ENCODE measurements around the gene CALN1.

The CALN1 gene

DNA sequence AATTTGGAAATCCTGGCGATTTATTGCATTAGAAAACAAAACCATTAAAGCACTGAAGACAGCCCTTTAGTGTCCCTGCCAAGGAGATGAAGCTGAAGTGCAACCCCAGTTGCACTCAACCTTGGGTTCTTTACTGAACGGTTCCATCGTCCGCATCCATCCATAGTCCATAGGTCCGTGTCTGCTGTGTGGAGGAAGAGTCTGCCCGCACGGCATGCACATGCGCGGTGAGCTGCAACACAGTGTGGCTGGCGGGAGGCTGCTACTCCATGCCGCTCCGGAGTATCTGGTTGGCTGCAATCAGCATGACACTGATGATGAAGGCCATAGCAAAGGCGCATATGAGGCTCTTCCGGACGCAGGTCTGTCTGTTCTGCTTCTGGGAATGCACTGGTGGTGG lies 624.6 kb downstream of the CALN1 start:
- DNase-seq (ENCODE audit: low read depth): no peak

DNA sequence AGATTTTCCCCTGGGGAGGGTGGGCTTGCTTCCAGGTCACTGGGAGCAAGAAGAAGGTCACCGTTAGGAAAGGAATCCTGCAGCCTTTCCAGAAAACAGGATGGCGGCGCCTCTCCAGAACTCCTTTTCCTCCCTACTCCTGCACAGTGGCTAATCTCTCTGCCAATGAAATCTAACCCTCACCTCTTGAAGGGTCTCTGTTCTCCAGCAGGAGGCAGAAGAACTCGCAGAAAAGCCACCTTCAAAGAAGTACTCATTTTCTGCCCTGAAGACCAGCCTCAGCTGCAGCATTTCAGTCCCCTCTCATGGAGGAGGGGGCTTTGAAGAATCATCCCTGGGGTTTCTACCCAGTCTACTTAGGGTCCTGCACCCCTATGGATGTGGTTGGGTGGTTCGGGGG lies 626.9 kb downstream of the CALN1 start:
- DNase-seq (ENCODE audit: low read depth): no peak

DNA sequence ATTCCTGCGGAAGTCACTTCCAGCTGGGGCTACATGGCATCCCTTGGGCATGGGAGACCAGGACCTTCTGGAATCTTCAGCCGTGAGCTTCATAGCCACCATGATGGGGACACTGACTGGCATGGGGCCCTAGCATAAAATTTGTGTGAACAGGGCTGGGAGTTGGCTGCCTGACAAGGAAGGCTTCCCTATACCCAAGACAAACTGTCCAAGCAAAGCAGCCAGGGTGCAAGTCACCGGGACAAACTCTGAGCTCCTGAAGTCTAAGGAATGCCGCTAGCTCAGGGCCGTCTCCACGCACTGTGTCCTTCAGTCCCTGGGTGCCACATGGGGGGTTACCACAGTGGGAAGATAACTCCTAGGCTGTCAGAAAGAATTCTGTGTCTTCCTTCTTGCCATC lies 627.4 kb downstream of the CALN1 start:
- DNase-seq (ENCODE audit: low read depth): no peak

DNA sequence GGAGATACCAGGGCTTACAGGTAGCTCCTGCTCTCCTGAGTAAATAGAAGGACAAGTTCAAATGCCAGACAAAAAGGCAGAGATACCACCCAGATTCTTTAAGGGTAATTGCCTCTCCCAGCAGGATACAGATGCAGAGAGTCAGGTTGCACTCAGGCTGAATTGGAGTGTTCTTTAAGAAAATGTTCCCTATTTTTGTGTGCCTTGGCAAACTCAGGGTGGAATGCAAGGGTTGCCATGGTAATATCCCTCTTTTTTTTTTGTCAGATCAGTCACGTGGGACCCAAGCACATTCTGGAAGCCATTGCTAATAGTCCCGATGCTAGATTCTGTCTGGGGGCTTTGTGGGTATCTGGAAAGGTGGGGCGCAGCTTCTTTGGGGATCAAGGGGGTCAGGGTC lies 628.0 kb downstream of the CALN1 start:
- DNase-seq (ENCODE audit: low read depth): no peak

DNA sequence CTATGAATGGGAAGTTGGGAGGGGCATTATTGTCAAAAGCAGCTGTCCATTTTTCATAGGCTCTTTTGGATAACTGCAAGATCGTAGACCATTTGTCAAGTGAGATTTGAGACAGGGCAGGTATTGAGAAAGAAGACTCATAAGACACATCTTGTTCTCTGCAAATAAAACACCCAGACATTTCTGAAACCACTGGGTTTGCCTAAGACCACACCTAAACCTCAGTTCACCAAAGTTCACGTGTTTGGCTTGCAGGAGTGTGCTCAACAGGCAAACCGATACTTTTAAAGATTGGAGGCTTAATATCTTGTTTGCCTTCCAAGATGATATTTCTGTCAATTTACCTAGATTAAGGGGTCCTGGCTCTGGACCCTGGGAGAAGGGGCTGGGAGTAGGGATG lies 628.4 kb downstream of the CALN1 start:
- DNase-seq (ENCODE audit: low read depth): no peak

DNA sequence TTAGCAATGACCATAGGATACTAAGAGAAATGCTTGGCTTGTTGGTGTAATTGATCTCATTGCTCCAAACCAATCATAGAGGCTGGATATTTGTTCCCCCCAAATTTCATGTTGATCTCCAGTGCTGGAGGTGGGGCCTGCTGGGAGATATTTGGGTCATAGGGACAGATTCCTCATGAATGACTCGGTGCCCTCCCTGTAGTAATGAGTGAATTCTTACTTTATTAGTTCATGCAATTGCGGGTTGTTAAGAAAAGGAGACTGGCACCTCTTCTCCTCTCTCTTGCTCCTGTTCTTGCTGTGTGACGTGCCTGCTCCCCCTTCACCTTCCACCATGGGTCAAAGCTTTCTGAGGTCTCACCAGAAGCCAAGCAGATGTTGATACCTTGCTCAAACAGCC lies 630.1 kb downstream of the CALN1 start:
- no peak for DNase-seq (ENCODE audit: low read depth)

DNA sequence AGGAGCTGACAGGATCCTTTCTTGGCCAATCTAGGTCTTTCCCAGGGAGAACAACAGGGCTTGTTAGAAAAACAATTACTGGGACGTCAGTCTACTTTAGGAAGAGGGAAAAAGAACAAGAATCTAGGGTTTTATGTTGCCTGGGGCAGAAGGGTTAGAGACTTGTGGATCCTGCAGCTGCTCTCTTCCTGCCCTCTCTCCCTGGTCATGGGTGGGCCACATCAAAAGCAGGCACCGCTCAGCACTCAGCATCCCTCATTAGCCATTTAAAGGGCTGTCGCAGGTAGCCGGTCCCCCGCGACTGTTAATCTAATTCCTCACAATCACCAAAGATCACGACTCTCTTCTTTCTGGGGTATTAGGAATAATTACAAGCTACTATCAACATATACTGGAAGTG lies 631.9 kb downstream of the CALN1 start:
- DNase-seq (ENCODE audit: low read depth): no peak

DNA sequence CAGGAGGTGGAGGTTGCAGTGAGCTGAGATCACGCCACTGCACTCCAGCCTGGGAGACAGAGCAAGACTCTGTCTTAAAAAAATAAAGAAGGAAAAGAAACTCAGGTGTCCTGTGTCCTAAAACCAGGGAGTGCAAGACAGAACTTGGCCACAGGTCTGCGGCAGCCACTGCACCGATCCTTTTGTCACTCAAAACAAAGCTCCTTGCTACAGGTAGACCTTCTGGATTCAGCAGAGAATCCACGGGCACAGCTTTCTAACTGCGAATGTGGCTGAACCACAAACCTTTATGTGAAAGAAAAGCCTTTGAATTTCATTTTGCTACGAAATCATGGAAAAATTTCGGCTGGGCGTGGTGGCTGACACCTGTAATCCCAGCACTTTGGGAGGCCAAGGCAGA lies 634.9 kb downstream of the CALN1 start:
- DNase-seq (ENCODE audit: low read depth): no peak

DNA sequence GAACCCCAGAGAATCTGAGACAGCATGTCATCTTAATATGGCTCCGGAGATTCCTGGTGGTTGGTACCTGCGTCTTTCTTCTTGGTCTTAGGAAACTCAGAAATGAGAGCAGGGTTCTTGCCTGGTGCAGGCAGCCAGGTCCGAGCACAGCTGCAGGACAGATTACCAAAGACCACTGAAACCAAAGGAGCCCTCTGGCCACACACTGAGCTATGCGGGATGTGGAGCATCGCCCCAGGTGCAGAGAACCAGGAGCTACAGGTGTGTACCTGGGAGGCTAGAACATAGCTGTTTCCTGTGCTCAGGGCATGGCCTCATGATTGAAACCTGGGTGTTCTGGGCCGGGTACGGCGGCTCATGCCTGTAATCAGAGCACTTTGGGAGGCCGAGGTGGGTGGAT lies 635.4 kb downstream of the CALN1 start:
- no peak for DNase-seq (ENCODE audit: low read depth)

DNA sequence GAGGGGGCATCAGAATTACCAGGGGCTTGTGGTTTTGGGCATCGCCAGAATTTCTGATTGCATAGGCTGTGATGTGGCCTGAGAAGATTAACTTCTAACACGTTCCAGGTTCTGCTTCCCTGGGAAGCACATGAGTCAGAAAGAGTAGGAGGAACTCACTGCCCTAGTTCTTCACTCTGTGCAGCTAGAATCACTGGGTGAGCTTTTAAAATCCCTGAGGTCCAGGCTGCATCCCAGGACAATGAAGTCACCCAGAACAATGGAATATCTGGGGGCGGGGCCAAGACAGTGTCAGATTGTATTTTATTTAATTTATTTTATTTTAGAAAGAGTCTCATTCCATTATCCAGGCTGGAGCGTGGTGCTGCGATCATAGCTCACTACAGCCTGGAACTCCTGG lies 636.5 kb downstream of the CALN1 start:
- no peak for DNase-seq (ENCODE audit: low read depth)

DNA sequence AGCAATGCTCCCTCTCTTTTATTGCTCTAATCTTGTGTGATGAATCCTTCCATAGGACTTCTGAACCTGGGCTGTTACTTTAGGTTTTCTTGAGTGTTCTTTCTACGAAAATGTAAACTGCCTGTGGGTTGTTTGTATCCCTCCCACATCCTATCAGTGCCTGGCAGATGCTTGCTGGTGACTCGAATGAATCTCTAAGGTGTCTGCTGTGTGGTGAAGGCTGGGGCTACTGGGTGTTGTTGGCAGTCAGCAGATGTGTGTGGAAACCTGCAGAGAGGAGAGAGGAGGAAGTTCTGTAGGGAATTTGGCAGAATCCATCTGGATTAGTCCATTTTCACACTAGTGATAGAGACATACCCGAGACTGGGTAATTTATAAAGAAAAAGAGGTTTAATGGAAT lies 639.4 kb downstream of the CALN1 start:
- DNase-seq (ENCODE audit: low read depth): no peak

DNA sequence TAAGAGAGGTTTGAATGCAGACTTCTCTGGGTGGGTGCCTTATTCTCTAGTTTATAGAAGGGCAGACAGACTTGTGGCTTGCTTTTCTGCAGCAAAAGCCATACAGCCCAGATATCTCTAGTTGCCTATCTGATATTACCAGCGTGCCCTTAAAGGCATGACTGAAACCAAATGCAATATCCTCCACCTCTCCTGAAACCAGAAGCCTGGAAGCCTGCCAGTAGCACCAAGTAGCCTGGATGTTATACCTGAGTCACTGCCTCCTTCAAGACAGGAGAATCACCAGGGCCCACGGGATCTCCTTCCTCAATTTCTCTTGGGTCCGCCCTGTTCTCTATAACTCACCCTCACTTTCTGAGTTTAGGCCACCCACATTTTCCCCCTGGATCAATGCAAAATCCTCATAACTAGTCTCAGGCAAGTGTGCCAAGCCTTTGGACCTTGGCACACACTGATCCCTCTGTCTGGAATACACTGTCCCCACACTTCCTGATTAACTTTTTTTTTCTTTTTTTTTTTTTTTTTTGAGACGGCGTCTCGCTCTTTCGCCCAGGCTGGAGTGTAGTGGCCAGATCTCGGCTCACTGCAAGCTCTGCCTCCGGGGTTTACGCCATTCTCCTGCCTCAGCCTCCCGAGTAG lies 641.8 kb downstream of the CALN1 start:
- no peak for DNase-seq (ENCODE audit: low read depth)

DNA sequence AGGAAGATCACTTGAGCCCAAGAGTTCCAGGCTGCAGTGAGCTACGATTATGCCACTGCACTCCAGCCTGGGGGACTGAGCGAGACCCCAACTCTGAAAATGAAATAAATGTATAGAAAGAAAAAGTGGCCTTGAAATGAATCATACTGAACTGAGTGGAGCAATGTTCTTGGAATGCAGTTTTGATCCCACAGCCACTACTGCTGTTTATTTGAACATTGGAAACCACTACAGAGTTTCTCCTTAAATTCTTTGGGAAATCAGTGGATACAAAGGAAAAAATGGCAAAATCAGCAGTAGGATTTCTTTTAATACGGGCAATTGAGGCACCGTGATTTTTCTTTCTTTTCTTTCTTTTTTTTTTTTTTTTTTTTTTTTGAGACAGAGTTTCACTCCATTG lies 642.8 kb downstream of the CALN1 start:
- DNase-seq (ENCODE audit: low read depth): no peak

DNA sequence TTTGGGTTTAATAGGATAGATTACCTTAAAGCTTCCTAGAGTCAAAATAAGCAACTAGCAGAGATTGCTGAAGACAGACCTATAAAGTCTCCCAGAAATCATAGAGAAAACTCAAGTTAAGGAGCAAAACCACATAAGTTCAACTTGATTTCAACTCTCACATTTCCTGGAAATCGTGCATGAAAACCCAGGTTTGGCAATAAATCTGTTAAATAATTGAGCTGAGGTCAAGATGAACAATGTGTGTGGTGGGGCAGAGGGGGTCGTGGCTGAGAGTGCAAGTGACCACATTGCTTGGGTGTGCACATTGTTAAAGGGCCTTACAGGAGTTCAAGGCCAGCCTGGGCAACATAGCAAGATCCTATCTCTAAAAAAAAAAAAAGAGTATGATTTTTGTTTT lies 643.7 kb downstream of the CALN1 start:
- DNase-seq (ENCODE audit: low read depth): no peak

DNA sequence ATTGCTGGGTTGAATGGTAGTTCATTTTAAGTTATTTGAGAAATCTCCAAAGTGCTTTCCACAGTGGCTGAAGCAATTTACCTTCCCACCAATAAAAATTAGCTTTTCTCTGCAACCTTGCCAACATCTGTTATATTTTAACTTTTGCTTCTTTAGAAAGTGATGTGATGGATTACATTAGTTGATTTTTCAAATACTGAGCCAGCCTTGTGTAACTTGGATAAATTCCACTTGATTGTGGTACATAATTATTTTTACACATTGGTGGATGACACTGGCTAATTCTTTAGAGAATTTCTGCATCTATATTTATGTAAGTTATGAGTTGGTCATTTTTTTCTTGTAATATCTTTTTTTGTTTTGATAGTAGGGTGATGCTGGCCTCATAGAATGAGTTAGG lies 646.1 kb downstream of the CALN1 start:
- no peak for DNase-seq (ENCODE audit: low read depth)

DNA sequence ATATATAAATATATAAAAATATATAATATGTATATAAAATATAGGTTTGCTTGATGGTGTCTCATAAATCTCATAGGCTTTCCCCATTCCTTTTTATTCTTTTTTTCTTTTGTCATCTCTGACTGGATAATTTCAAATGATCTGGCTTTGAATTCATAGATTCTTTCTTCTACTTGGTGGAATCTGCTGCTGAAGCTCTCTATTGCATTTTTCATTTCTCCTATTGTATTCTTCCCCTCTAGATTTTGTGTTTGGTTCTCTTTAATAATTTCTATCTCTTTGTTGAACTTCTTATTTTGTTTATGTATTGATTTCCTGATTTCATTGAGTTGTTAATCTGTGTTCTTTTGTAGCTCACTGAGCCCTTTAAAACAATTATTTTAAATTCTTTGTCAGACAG lies 650.8 kb downstream of the CALN1 start:
- no peak for DNase-seq (ENCODE audit: low read depth)

DNA sequence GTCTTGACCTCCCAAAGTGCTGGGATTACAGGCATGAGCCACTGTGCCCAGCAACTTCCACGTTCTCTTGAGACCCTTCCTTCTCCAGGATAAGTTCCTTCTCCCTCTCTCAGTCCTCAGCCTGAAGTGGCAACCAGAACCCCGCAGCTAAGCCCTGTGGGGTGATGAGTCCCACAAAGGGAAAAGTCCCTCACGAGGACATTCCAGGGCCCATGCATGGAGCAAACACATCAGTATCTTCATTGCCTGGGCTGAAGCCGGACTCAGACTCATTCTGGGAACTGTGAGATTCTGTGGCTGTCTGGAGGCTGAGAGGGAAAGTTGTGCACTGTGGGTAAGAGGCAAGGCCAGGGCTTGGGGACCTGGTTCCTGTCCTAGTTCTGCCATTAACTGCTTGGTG lies 657.3 kb downstream of the CALN1 start:
- no peak for DNase-seq (ENCODE audit: low read depth)

DNA sequence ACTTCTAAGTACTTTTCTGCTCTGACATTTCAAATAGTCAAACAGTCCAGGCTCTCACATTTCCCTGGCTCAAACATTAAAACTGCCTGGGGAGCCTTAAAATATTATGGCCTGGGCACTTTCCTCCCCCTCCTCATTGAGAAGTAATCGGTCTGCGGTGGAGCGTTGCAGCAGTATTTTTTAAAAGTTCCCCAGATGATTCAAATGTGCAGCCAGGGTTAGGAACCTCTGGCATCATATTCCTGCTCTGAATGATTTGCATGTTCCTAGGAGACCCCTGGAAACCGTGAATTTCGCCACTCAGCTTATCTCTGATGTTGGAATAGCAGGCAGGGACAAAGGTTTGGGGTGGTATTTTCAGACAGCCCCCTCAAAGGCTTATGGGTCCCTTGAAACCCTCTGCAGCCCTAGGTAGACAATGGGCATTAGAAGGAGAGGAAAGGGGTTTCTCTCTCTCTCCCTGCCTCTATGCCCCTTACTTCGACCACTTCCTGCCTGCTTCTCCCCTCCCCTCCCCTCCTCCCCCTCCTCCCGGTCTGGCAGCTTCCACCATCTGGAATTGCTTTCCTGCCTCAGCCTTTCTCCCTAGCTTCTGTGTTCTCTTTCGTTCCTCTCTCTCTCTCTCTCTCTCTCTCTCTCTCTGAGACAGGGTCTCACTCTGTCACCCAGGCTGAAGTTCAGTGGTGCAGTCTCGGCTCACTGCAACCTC lies 658.0 kb downstream of the CALN1 start:
- no peak for DNase-seq (ENCODE audit: low read depth)

DNA sequence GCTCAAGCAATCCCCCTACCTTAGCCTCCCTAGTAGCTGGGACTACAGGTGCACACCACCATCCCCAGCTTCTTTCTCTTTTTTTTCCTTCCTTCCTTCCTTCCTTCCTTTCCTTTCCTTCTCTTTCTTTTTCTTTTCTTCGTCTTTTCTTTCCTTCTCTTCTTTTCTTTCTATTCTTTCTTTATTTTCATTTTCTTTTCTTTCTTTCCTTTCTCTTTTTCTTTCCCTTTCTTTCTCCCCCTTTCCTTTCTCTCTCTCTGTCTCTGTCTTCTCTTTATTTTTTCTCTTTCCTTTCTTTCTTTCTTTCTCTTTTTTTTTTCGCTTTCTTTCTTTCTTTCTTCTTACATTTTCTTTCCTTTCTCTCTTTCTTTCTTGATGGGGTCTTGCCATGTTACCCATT lies 658.9 kb downstream of the CALN1 start:
- no peak for DNase-seq (ENCODE audit: low read depth)

DNA sequence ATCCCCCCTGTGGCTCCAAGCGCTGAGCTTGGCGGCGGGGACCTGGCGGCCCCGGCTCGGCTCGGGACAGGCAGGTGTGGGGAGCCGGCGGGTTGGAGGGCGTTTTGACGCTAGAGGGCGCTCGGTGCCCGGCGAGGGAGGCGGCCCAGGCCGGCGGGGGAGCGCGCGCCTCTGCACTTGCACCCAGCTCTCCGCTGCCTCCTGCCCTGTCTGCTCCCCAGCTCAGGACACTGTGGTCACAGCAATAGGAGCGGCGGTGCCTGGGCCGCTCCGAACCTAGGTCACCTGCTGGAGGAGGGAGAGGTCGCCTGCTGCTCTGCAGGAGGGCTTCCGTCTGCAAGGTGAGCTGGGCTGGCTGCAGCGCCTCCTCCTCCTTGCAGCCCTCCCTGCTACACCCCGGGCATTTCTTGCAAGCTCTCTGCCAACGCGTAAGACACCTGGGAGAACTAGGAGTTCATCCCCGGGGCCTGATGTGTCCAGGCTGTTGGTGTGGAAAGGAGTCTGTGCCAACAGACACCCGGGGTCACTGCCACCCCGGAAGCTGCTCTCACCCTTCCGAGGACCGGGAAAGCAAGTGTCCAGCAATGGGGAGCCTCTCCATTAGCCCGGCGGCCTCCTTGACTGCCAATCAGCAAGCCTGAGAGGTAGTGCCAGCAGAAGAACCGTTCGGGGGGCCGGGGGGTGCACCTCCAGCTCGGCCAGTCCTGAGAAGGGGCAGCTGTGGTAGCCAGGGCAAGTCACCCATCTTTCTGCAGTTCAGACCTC lies 659.8 kb downstream of the CALN1 start:
- DNase-seq (ENCODE audit: low read depth): no peak

DNA sequence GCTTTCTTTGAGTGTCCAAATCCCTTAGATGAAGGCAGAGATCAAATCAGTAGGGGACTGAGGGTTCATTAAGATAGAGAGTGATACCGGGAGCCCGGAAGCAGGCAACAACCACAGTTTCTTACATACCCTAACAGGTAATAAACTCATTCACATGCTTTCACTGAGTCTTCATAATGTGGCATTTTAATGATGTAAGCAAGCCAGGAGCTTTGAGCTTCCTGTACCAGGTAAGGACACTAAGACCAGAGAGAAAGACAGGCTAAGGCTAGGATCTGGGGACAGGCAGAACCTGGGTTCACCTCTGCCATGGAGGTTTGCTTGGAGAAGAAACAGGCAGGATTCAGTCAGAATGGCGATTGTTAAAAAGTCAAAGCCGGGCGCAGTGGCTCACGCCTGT lies 661.8 kb downstream of the CALN1 start:
- no peak for DNase-seq (ENCODE audit: low read depth)

DNA sequence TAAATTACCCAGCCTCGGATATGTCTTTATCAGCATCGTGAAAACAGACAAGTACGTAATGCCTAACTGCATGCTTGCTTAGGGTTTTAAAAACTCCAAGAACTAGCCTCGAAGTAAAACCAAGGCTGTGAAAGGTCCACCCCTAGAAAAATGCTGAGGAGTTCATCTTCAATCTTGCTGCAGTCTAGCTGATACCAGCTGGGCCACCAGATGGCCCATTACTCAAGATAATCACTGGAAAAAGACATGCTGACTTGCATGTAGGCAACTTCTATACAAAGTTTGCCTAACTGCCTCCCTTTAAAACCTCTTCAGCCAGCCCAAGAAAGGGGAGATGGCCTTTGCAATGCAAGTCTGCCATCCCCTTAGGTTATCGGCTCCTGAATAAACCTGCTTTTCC lies 666.1 kb downstream of the CALN1 start:
- DNase-seq (ENCODE audit: low read depth): no peak

DNA sequence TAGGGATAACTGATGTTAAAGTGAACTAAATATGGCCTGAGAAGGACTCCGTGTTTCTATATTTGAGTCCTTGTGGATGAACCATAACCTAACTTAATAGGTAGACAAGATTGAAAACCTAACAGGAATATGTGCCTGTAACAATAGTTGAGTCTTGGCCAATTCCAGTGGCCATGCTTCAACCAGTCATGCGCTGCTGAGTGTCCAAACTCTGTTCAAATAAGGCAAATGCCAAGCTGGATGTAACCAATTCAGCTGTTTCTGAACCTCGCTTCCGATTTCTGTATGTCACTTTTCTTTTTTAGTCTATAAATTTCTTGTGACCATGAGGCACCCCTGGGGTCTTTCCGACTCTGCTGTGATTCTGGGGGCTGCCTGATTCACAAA lies 672.0 kb downstream of the CALN1 start:
- no peak for DNase-seq (ENCODE audit: low read depth)
